Lower leg skin (tissue), 4 donors: ENCODE measurements around the gene MAST4. TPM values are rescaled to one million over a fixed set of nuclear protein-coding genes. Genes with fewer than 3 reads are reported as not detected.

ENCODE experiments used
- DNase-seq, 2 donors: peaks; one replicate each; pipeline ENCODE4 v3.0.0-alpha.2; 2019; ENCODE audit warnings: low spot score in 2 of 2
- H3K4me3 ChIP-seq: fragments of 200-600 bp; sonication (generic); 2 replicates; pipeline ENCODE4 v1.5.1; 2017; ENCODE audit warnings: mild to moderate bottlenecking, low read depth; ENCODE audit not compliant: poor library complexity, severe bottlenecking
- POLR2A ChIP-seq, 2 donors: fragments of 450-650 bp; IDR thresholded peaks; one replicate each; pipeline ENCODE4 v1.6.1; 2016 to 2017; ENCODE audit warnings: antibody characterized with exemption in 2 of 2, mild to moderate bottlenecking in 1 of 2, moderate library complexity in 1 of 2
- WGBS, 2 donors: methylation state at CpG; one replicate each; pipeline ENCODE4 v1.1.5; 2018; 5-methylcytosine and 5-hydroxymethylcytosine counted together
- intact Hi-C: fragments of 100-400 bp; cut with DNase I; formaldehyde crosslinking; loops from one replicate; pipeline ENCODE4 v1.15.0; 2023; ENCODE audit warnings: low total_unique reads
- total RNA-seq, 4 donors: library from RNA; depleted of rRNA; stranded (reverse); fragments of >200 nt; gene quantifications; one replicate each; pipeline ENCODE4 v1.1.0, GENCODE V29; 2016
- TF ChIP-seq, protein P1 (sequence below), 3 donors: fragments of 450-650 bp; IDR thresholded peaks; one replicate each; pipeline ENCODE4 v1.5.1; 2016; ENCODE audit warnings: antibody characterized with exemption in 3 of 3, mild to moderate bottlenecking in 3 of 3, moderate library complexity in 2 of 3

MAST4 gene
- total RNA-seq, 4 donors from 2014 or later, result 49.0 to 109 (median 55.5) TPM

DNA sequence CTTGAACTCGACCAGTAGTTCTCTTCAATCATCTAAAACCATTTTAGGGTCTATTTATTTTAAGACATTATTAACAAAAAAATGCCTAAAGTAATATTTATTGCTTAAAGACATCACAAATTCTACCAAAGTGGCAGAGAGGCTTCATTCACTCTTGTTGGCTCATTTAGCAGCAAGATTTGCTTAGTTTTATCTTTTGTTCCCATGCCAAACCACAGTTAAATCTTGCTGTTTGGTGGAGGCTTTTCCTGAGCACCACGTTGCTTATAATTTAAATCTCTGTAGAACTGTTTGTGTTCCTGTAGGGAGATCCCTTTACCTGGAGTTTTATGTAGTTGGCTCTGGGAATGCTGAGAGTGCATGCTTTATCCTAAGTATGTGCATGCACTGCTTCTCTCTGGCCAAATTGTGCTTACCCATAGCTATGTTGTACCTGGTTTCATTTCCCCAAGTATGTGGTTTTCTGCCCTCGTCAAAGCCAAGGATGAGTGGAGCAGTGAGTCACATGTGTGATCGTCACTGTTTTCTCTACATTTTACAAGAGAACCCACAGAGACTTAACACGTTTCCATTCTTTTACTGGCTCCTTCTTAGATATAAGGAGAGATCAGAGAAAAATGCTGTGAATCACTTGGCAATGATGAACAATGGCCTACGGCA is 42.1 kb upstream of the MAST4 start:
- no peak for TF ChIP-seq POLR2A (IDR thresholded peaks at IDR 0.05)
- TF ChIP-seq, protein P1, sequence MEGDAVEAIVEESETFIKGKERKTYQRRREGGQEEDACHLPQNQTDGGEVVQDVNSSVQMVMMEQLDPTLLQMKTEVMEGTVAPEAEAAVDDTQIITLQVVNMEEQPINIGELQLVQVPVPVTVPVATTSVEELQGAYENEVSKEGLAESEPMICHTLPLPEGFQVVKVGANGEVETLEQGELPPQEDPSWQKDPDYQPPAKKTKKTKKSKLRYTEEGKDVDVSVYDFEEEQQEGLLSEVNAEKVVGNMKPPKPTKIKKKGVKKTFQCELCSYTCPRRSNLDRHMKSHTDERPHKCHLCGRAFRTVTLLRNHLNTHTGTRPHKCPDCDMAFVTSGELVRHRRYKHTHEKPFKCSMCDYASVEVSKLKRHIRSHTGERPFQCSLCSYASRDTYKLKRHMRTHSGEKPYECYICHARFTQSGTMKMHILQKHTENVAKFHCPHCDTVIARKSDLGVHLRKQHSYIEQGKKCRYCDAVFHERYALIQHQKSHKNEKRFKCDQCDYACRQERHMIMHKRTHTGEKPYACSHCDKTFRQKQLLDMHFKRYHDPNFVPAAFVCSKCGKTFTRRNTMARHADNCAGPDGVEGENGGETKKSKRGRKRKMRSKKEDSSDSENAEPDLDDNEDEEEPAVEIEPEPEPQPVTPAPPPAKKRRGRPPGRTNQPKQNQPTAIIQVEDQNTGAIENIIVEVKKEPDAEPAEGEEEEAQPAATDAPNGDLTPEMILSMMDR (IDR thresholded peaks at IDR 0.05), result no peak
- no peak overlapping the region for H3K4me3 ChIP-seq
- WGBS, 2 donors, result 35 to 55% methylated on average over 6 of the region's 6 CpGs
- DNase-seq, result peak in 1 of 2 donors; percentile 16
- intact Hi-C loops, result no loop called here

DNA sequence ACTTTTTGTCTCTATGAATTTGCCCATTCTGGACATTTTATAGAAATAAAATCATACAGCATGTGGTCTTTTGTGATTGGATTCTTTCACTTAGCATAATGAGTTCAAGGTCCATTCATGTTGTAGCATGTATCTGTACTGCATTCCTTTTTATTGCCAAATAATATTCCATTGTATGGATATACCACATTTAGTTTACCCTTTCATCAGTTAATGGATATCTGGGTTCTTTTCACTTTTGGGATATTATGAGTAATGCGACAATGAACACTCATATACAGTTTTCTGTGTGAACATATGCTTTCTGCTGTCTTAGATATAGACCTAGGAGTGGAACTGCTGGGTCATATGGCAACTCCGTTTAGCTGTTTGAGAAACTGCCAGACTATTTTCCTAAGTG is 41.3 kb upstream of the MAST4 start:
- DNase-seq, result no peak
- WGBS, 2 donors, result 87% methylated on average over 2 of the region's 2 CpGs
- intact Hi-C loops, result no loop called here
- TF ChIP-seq, protein P1 (IDR thresholded peaks at IDR 0.05), result no peak
- no peak for TF ChIP-seq POLR2A (IDR thresholded peaks at IDR 0.05)
- H3K4me3 ChIP-seq, result no peak overlapping the region

DNA sequence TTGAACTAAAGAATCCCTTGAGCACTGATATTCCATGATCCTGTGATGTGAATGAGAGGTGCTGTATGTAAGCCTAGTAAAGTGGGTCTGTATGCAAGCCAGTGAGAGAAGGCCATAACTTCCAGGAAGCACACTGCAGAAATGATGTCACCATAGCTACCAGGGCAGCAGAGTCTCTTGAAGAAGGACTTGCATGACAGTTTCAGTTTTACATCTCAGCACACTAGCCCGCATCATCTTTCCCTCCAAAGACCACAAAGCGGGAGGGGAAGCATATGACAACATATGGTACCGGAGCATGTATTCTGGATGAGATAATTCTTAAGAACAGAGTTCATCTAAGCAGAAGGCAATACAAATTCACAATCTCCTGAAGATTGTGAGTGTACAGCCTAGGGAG is 37.6 kb upstream of the MAST4 start:
- 78 to 85% methylated on average over 3 of the region's 3 CpGs for WGBS, 2 donors
- intact Hi-C loops, result no loop called here
- no peak overlapping the region for H3K4me3 ChIP-seq
- no peak for DNase-seq
- TF ChIP-seq, protein P1 (IDR thresholded peaks at IDR 0.05), result no peak
- no peak for TF ChIP-seq POLR2A (IDR thresholded peaks at IDR 0.05)

DNA sequence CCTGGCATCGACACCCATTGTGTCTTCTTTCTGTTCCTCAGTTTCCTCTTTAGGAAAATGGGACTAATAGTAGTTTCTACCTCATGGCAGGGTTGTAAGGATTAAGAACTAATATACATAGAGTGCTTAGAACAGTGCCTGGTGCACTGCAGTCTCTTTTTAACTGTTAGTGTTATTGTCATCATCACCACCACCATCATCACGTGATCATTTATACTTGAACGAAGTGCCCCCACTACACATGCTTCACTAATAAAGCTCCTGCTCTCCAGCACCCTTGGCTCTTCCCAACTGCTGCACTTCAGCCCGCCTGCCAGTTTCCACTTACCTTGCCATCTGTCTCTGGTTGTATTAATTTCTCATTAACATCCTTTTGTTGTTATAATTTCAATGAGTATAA is 35.8 kb upstream of the MAST4 start:
- intact Hi-C loops, result no loop called here
- no peak for TF ChIP-seq POLR2A (IDR thresholded peaks at IDR 0.05)
- TF ChIP-seq, protein P1 (IDR thresholded peaks at IDR 0.05), result no peak
- no peak for DNase-seq
- no peak overlapping the region for H3K4me3 ChIP-seq
- WGBS, 2 donors, result 83 to 90% methylated on average over 4 of the region's 4 CpGs

DNA sequence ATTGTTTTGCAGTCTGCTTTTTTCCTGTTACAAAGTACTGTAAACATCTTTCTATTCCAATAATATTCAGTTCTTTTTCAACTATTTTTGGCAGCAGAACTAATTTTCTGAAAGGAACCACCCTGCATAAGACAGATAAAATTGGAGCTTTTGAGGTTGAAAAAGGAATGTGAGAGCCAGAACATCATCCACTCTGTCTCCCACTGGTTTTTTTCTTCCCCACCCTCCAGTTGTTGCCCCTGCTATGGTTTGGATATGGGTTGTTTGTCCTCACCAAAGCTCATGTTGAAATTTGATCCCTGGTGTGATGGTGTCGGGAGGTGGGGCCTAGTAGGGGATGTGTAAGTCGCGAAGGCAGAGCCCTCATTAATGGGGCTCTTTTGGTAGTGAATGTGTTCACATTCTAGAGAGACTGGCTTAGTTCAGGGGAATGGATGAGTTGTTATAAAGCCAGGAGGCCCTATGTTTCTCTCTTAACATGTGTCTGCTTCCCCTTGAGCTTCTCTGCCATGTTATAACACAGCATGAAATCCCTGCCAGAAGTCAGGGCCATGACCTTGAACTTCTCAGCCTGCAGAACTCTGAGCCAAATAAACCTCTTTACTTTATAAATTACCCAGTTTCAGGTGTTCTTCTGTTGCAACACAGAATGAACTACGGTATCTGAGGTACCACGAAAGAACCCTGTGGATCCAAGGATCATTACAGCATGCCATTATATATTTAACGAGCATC is 34.8 kb upstream of the MAST4 start:
- intact Hi-C loops, result no loop called here
- 74 to 80% methylated on average over 6 of the region's 6 CpGs for WGBS, 2 donors
- no peak for DNase-seq
- TF ChIP-seq POLR2A (IDR thresholded peaks at IDR 0.05), result no peak
- TF ChIP-seq, protein P1 (IDR thresholded peaks at IDR 0.05), result no peak
- H3K4me3 ChIP-seq, result no peak overlapping the region
